Neural cell (in vitro differentiated cells): Measurements from ENCODE around the gene AKR7A2. TPM values are rescaled to one million over a fixed set of nuclear protein-coding genes. Genes with fewer than 3 reads are reported as not detected.

Experiments used
- H2AFZ ChIP-seq: fragments of 200-600, 300-800 bp; sonication (generic), shearing (Covaris generic); 2 replicates; pipeline ENCODE4 v1.6.0; 2014; ENCODE audit warnings: low read depth, mild to moderate bottlenecking, antibody characterized with exemption, low read length, moderate library complexity
- H3F3A ChIP-seq: fragments of 200-600 bp; shearing (Covaris generic); 2 replicates; pipeline ENCODE4 v1.6.1; 2016; ENCODE audit warnings: mild to moderate bottlenecking, moderate library complexity, mixed read lengths, antibody characterized with exemption, low read length; ENCODE audit not compliant: insufficient read depth, poor library complexity, severe bottlenecking
- H3K27ac ChIP-seq: fragments of 200-600, 300-800 bp; sonication (generic), shearing (Covaris generic); 2 replicates; pipeline ENCODE4 v1.5.1; 2014; ENCODE audit warnings: mild to moderate bottlenecking, low read length, moderate library complexity
- H3K27me3 ChIP-seq: fragments of 300-800, 200-600 bp; sonication (generic), shearing (Covaris generic); 2 replicates; pipeline ENCODE4 v1.6.0; 2014; ENCODE audit warnings: mild to moderate bottlenecking, low read depth, low read length, moderate library complexity; ENCODE audit not compliant: insufficient read depth
- H3K36me3 ChIP-seq: fragments of 300-800, 200-600 bp; sonication (generic), shearing (Covaris generic); 2 replicates; pipeline ENCODE4 v1.5.1; 2014; ENCODE audit warnings: mild to moderate bottlenecking, antibody characterized with exemption, low read length, moderate library complexity; ENCODE audit not compliant: insufficient read depth
- H3K4me2 ChIP-seq: fragments of 300-800, 200-600 bp; sonication (generic), shearing (Covaris generic); 2 replicates; pipeline ENCODE4 v1.6.0; 2014; ENCODE audit warnings: mild to moderate bottlenecking, low read length
- H3K4me3 ChIP-seq: fragments of 300-800, 200-600 bp; sonication (generic), shearing (Covaris generic); 2 replicates; pipeline ENCODE4 v1.5.1; 2014; ENCODE audit warnings: mild to moderate bottlenecking, low read length, moderate library complexity
- H3K79me2 ChIP-seq: fragments of 200-600 bp; shearing (Covaris generic); replicated peaks from 2 replicates; pipeline ENCODE4 v1.6.0; 2014; ENCODE audit warnings: mild to moderate bottlenecking, low read length, moderate library complexity; ENCODE audit not compliant: insufficient read depth
- H3K9ac ChIP-seq: fragments of 300-800, 200-600 bp; sonication (generic), shearing (Covaris generic); 2 replicates; pipeline ENCODE4 v1.6.1; 2016; ENCODE audit warnings: mild to moderate bottlenecking, low read length, mixed read lengths
- H3K9me2 ChIP-seq: fragments of 200-600 bp; shearing (Covaris generic); 2 replicates; pipeline ENCODE4 v1.6.1; 2016; ENCODE audit warnings: mild to moderate bottlenecking, low read length, mixed read lengths; ENCODE audit not compliant: insufficient read depth
- H3K9me3 ChIP-seq: fragments of 200-600, 300-800 bp; sonication (generic), shearing (Covaris generic); 2 replicates; pipeline ENCODE4 v1.6.1; 2016; ENCODE audit warnings: mild to moderate bottlenecking, mixed run types, low read length, moderate library complexity, mixed read lengths
- H4K20me1 ChIP-seq: fragments of 200-600 bp; shearing (Covaris generic); 2 replicates; pipeline ENCODE4 v1.6.1; 2016; ENCODE audit warnings: mild to moderate bottlenecking, mixed run types; ENCODE audit not compliant: insufficient read depth
- EP300 ChIP-seq: fragments of 450-650 bp; conservative IDR thresholded peaks from 2 replicates; pipeline ENCODE4 v1.6.1; 2014; ENCODE audit warnings: antibody characterized with exemption, mild to moderate bottlenecking, moderate library complexity; ENCODE audit not compliant: poor library complexity, severe bottlenecking
- EZH2 ChIP-seq: fragments of 200-600, 300-800 bp; shearing (Covaris generic), sonication (generic); IDR thresholded peaks from 2 replicates; pipeline ENCODE4 v1.6.1; 2014; ENCODE audit warnings: antibody characterized with exemption, low read length, borderline replicate concordance, mild to moderate bottlenecking; ENCODE audit not compliant: insufficient read depth, poor library complexity, severe bottlenecking
- MXI1 ChIP-seq: fragments of 450-650 bp; conservative IDR thresholded peaks from 2 replicates; pipeline ENCODE4 v1.6.1; 2014; ENCODE audit warnings: antibody characterized with exemption, mild to moderate bottlenecking; ENCODE audit not compliant: poor library complexity, severe bottlenecking
- POLR2AphosphoS5 ChIP-seq: IDR thresholded peaks from 2 replicates; pipeline ENCODE4 v1.6.1; 2012
- RAD21 ChIP-seq: fragments of 450-650 bp; conservative IDR thresholded peaks from 2 replicates; pipeline ENCODE4 v1.6.1; 2014; ENCODE audit warnings: antibody characterized with exemption, mild to moderate bottlenecking, moderate library complexity
- SMC3 ChIP-seq: fragments of 450-650 bp; conservative IDR thresholded peaks from 2 replicates; pipeline ENCODE4 v1.6.1; 2014; ENCODE audit warnings: antibody characterized with exemption, mild to moderate bottlenecking, moderate library complexity; ENCODE audit not compliant: poor library complexity
- TAF1 ChIP-seq: IDR thresholded peaks from 2 replicates; pipeline ENCODE4 v1.6.1; 2012; ENCODE audit warnings: low read depth
- polyA plus RNA-seq: library from polyadenylated mRNA; depleted of rRNA; stranded (reverse); fragments of >200 nt; gene quantifications from 2 replicates; pipeline ENCODE4 v1.2.3, GENCODE V29; 2014
- TF ChIP-seq, protein P1 (sequence below): IDR thresholded peaks from 2 replicates; pipeline ENCODE4 v1.6.1; 2012; ENCODE audit warnings: borderline replicate concordance
- TF ChIP-seq, protein P2 (sequence below): fragments of 450-650 bp; IDR thresholded peaks from 2 replicates; pipeline ENCODE4 v1.5.1; 2014; ENCODE audit warnings: antibody characterized with exemption, mild to moderate bottlenecking, moderate library complexity; ENCODE audit not compliant: poor library complexity, severe bottlenecking

Gene AKR7A2
- polyA plus RNA-seq, 1 donor from 2014 or later, result 50.6 TPM

DNA sequence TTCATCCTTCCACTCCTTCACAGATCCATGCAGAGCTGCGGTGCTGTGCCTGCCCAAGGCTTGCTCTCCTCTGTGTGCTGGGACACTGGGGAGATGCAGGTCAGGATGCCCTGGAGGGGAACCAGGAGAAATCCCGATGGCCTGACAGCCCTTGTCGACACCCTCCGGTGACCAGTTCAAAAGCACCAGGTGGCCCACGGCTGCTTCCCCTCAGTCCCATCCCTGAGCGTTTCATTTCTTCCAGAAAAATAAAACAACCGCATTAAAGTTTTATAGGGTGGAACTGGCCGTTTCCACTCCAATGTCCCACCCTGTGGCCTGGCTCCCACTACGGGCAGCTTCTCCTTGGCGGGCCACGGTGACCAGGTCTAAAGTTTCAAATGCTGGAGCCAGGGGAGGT is 48.5 kb upstream of the AKR7A2 start:
- TF ChIP-seq POLR2AphosphoS5 (no peak), SMC3 (no peak), MXI1 (no peak), TAF1 (no peak), EZH2 (no peak), RAD21 (no peak), EP300 (no peak)
- TF ChIP-seq, protein P1, sequence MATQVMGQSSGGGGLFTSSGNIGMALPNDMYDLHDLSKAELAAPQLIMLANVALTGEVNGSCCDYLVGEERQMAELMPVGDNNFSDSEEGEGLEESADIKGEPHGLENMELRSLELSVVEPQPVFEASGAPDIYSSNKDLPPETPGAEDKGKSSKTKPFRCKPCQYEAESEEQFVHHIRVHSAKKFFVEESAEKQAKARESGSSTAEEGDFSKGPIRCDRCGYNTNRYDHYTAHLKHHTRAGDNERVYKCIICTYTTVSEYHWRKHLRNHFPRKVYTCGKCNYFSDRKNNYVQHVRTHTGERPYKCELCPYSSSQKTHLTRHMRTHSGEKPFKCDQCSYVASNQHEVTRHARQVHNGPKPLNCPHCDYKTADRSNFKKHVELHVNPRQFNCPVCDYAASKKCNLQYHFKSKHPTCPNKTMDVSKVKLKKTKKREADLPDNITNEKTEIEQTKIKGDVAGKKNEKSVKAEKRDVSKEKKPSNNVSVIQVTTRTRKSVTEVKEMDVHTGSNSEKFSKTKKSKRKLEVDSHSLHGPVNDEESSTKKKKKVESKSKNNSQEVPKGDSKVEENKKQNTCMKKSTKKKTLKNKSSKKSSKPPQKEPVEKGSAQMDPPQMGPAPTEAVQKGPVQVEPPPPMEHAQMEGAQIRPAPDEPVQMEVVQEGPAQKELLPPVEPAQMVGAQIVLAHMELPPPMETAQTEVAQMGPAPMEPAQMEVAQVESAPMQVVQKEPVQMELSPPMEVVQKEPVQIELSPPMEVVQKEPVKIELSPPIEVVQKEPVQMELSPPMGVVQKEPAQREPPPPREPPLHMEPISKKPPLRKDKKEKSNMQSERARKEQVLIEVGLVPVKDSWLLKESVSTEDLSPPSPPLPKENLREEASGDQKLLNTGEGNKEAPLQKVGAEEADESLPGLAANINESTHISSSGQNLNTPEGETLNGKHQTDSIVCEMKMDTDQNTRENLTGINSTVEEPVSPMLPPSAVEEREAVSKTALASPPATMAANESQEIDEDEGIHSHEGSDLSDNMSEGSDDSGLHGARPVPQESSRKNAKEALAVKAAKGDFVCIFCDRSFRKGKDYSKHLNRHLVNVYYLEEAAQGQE, result no peak
- TF ChIP-seq, protein P2, sequence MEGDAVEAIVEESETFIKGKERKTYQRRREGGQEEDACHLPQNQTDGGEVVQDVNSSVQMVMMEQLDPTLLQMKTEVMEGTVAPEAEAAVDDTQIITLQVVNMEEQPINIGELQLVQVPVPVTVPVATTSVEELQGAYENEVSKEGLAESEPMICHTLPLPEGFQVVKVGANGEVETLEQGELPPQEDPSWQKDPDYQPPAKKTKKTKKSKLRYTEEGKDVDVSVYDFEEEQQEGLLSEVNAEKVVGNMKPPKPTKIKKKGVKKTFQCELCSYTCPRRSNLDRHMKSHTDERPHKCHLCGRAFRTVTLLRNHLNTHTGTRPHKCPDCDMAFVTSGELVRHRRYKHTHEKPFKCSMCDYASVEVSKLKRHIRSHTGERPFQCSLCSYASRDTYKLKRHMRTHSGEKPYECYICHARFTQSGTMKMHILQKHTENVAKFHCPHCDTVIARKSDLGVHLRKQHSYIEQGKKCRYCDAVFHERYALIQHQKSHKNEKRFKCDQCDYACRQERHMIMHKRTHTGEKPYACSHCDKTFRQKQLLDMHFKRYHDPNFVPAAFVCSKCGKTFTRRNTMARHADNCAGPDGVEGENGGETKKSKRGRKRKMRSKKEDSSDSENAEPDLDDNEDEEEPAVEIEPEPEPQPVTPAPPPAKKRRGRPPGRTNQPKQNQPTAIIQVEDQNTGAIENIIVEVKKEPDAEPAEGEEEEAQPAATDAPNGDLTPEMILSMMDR, result no peak
- Histone ChIP-seq H4K20me1 (no peaks in the 10 kb centered on the region), H3K27me3 (no peaks in the 10 kb centered on the region), H3K4me3 (no peak overlapping the region), H3F3A (no peaks in the 10 kb centered on the region), H3K9me3 (no peaks in the 10 kb centered on the region), H3K27ac (no peak overlapping the region), H3K4me2 (no peak overlapping the region), H3K9ac (no peak overlapping the region), H3K9me2 (no peaks in the 10 kb centered on the region), H3K36me3 (no peaks in the 10 kb centered on the region), H2AFZ (no peak overlapping the region), H3K79me2 (no peaks in the 10 kb centered on the region)

DNA sequence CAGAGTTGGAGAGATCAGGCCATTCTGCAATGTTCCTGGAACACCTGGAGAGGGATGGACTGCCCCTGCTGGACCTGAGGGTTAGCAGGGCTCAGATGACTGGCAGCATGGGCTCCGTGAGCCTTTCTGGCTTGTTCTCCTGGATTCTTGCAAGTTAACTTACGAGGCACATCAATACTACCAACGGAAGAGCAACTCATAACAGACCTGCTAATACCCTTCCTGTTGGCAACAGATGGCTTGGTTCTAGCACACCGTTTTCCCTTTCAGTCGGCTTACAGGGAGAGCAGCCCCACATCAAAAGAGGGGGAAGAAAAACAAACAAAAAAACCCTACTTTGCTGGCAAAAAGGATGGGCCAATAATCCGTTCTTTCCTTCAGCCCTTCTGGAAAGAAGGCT is 48.1 kb upstream of the AKR7A2 start:
- Histone ChIP-seq H3K79me2 (no peaks in the 10 kb centered on the region), H2AFZ (no peak overlapping the region), H4K20me1 (no peaks in the 10 kb centered on the region)

More for the DNA sequence above, 48.1 kb upstream of the AKR7A2 start:
- no peaks in the 10 kb centered on the region for H3K9me3 ChIP-seq
- no peak overlapping the region for H3K4me3 ChIP-seq
- H3K9me2 ChIP-seq, result no peaks in the 10 kb centered on the region
- H3K27ac ChIP-seq, result no peak overlapping the region
- no peaks in the 10 kb centered on the region for H3F3A ChIP-seq
- no peaks in the 10 kb centered on the region for H3K27me3 ChIP-seq
- H3K4me2 ChIP-seq, result no peak overlapping the region
- no peak overlapping the region for H3K9ac ChIP-seq
- no peaks in the 10 kb centered on the region for H3K36me3 ChIP-seq
- TF ChIP-seq, protein P2, result no peak
- TF ChIP-seq EZH2 (no peak), RAD21 (no peak), POLR2AphosphoS5 (no peak), SMC3 (no peak), TAF1 (no peak), MXI1 (no peak), EP300 (no peak)
- TF ChIP-seq, protein P1, result no peak
